Pulmonary artery endothelial cell (primary cell): Measurements from ENCODE around the gene SH3TC2. TPM values are rescaled to one million over a fixed set of nuclear protein-coding genes. Genes with fewer than 3 reads are reported as not detected.

Source experiments
- total RNA-seq: library from RNA; depleted of rRNA; stranded (reverse); fragments of >200 nt; gene quantifications from 2 replicates; pipeline ENCODE4 v1.2.3, GENCODE V29; 2014

SH3TC2 gene
- total RNA-seq, 1 donor from 2014 or later = 5.5 TPM

Other genes with a start within 250 kb of the SH3TC2 start
- gene ADRB2, start 236.5 kb downstream of the SH3TC2 start, total RNA-seq = 3.1 and 3.5 TPM in 2 replicates
- gene ABLIM3, start 78.4 kb upstream of the SH3TC2 start, total RNA-seq = 18.8 and 21.3 TPM in 2 replicates
- gene AFAP1L1, start 208.8 kb upstream of the SH3TC2 start, total RNA-seq = 108 and 150 TPM in 2 replicates